MCF 10A (cell line): ENCODE results near the gene DHRS2. TPM values are rescaled to one million over a fixed set of nuclear protein-coding genes. Genes with fewer than 3 reads are reported as not detected.
A peak's percentile ranks its signal among the peaks of the same experiment; 100 is the strongest.

Experiments
- BruUV-seq: library from RNA; stranded (reverse); fragments of 400-500 nt; replicated peaks from 2 replicates; lab custom pipeline; 2021; lab: Mats Ljungman, UMichigan
- CTCF ChIA-PET: fragments of 300-600 bp; sonication (Branson Sonifier 250); formaldehyde crosslinking; extraction: SDS; loops from one replicate; lab custom pipeline; 2021; ENCODE audit warnings: antibody characterized with exemption, inconsistent platforms; lab: Yijun Ruan, JAX
- POLR2A ChIA-PET: fragments of 300-600, 350-650 bp; sonication (Branson Sonifier 250); formaldehyde crosslinking; extraction: SDS; loops from one replicate; lab custom pipeline; 2020; ENCODE audit warnings: antibody characterized with exemption, inconsistent platforms; lab: Yijun Ruan, JAX
- DNase-seq: peaks from one replicate; pipeline ENCODE4 v3.0.0-alpha.2; 2018; ENCODE audit not compliant: unreplicated experiment
- H3K27ac Mint-ChIP-seq: one replicate; pipeline ENCODE4 v1.8.0; 2022; ENCODE audit warnings: mild to moderate bottlenecking, low read depth, mixed read lengths; ENCODE audit not compliant: unreplicated experiment
- H3K27me3 Mint-ChIP-seq: one replicate; pipeline ENCODE4 v1.8.0; 2022; ENCODE audit warnings: mixed read lengths; ENCODE audit not compliant: insufficient read depth, unreplicated experiment
- H3K36me3 Mint-ChIP-seq: one replicate; pipeline ENCODE4 v1.8.0; 2022; ENCODE audit warnings: mild to moderate bottlenecking, moderate library complexity, mixed read lengths; ENCODE audit not compliant: insufficient read depth, unreplicated experiment
- H3K4me1 Mint-ChIP-seq: one replicate; pipeline ENCODE4 v1.8.0; 2022; ENCODE audit warnings: mixed read lengths; ENCODE audit not compliant: insufficient read depth, unreplicated experiment
- H3K4me3 Mint-ChIP-seq: one replicate; pipeline ENCODE4 v1.8.0; 2022; ENCODE audit warnings: mild to moderate bottlenecking, moderate library complexity, mixed read lengths; ENCODE audit not compliant: unreplicated experiment
- H3K9me3 Mint-ChIP-seq: one replicate; pipeline ENCODE4 v1.8.0; 2022; ENCODE audit warnings: mixed read lengths; ENCODE audit not compliant: unreplicated experiment
- CTCF ChIP-seq: fragments of 200-600 bp; IDR thresholded peaks from one replicate; pipeline ENCODE4 v1.8.0; 2022; ENCODE audit warnings: antibody characterized with exemption, mild to moderate bottlenecking; ENCODE audit not compliant: unreplicated experiment
- intact Hi-C: fragments of 100-400 bp; cut with micrococcal nuclease; formaldehyde crosslinking; loops from 2 replicates; pipeline ENCODE4 v1.14.1; 2022
- total RNA-seq: library from RNA; stranded (reverse); gene quantifications from 2 replicates; pipeline ENCODE4 v1.2.3, GENCODE V29; 2022

DHRS2 gene
- total RNA-seq, 1 experiment from 2014 or later, result 1.1 TPM

- no peak overlapping the region for H3K4me3 Mint-ChIP-seq
- intact Hi-C loops, result loop anchor here (5.0 kb wide), 1 partner anchor 283 kb away; the partner anchor contains the start of gene DHRS4
- peaks cover 9% of the 10 kb centered on the region for H3K9me3 Mint-ChIP-seq
- no TSS peak for BruUV-seq
- DNase-seq, result no peak
- ChIA-PET POLR2A (interaction anchor here (1.2 kb wide), 1 partner anchor 243 kb away, joined by 4 read pairs; no protein-coding TSS in a partner anchor), CTCF (interaction anchor here (1.1 to 5.4 kb wide), 4 partner anchors 19 to 262 kb away, joined by 5 to 89 read pairs (median 36); no protein-coding TSS in a partner anchor)
- no peaks in the 10 kb centered on the region for H3K36me3 Mint-ChIP-seq
- peaks cover 15% of the 10 kb centered on the region for H3K4me1 Mint-ChIP-seq
- H3K27me3 Mint-ChIP-seq, result peaks cover 17% of the 10 kb centered on the region
- peak overlapping the region; percentile 89 for H3K27ac Mint-ChIP-seq
- no peak for TF ChIP-seq CTCF
Measured at GRCh38 chr14:23669441-23669840, 33.3 kb downstream of the DHRS2 start.

DNA sequence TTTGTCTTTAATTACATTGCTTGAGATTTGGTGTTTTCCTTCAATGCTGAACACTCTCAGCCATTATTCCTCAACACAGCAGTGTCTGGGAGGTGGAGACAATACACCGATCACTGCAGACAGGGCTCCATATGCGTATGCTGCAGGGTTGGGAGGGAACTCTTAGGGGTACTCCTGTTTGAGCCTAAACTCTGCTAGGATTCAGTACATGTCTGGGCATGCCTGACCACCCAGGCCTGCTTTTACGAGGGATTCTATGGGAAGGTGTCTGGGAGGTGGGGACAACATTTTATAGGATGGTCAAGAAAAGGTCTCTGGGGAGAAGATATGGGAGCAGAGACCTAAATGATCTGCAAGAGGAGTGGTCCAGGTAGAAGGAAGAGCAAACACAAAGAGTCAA lies 34.3 kb downstream of the DHRS2 start:
- POLR2A ChIA-PET, result no interaction called here
- BruUV-seq, result no TSS peak
- Mint-ChIP-seq H3K36me3 (no peaks in the 10 kb centered on the region), H3K27me3 (peaks cover 18% of the 10 kb centered on the region), H3K4me1 (peaks cover 15% of the 10 kb centered on the region), H3K9me3 (peaks cover 9% of the 10 kb centered on the region), H3K27ac (peak overlapping the region; percentile 89), H3K4me3 (no peak overlapping the region)
- intact Hi-C loops, result no loop called here
- CTCF ChIA-PET, result no interaction called here
- no peak for TF ChIP-seq CTCF
- no peak for DNase-seq

- Mint-ChIP-seq H3K9me3 (peaks cover 9% of the 10 kb centered on the region), H3K27ac (no peak overlapping the region), H3K4me1 (peaks cover 15% of the 10 kb centered on the region), H3K36me3 (no peaks in the 10 kb centered on the region), H3K4me3 (no peak overlapping the region), H3K27me3 (peaks cover 28% of the 10 kb centered on the region)
- no peak for DNase-seq
- ChIA-PET POLR2A (no interaction called here), CTCF (interaction anchor here (0.8 to 1.5 kb wide), 6 partner anchors 9 to 238 kb away, joined by 3 to 4 read pairs (median 3); no protein-coding TSS in a partner anchor)
- TF ChIP-seq CTCF, result no peak
- BruUV-seq, result no TSS peak
- intact Hi-C loops, result no loop called here
Measured at GRCh38 chr14:23672200-23672599, 36.0 kb downstream of the DHRS2 start.

DNA sequence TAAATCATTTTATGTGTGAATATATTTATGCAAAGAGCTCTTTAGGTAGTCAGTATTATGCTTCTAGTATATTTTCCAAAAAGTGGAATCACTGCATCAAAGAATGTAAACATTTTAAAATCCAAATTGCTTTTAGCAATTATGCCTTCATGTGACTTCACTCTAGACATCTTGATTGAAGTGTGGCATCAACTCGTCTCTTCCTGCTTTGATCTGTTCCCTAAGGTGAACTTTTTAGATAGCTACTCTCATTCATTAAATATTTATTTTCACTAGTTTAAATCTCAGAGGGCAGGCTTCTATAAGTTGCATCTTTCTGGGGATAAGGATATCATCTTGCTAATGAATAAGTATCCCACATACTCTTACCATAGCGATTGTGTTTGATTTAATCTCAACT lies 39.2 kb downstream of the DHRS2 start:
- BruUV-seq, result no TSS peak
- H3K9me3 Mint-ChIP-seq, result peaks cover 7% of the 10 kb centered on the region
- no peaks in the 10 kb centered on the region for H3K36me3 Mint-ChIP-seq
- POLR2A ChIA-PET, result no interaction called here
- TF ChIP-seq CTCF, result no peak
- H3K27me3 Mint-ChIP-seq, result peaks cover 36% of the 10 kb centered on the region
- intact Hi-C loops, result no loop called here
- H3K4me3 Mint-ChIP-seq, result no peak overlapping the region
- peaks cover 6% of the 10 kb centered on the region for H3K4me1 Mint-ChIP-seq
- DNase-seq, result no peak
- CTCF ChIA-PET, result interaction anchor here (0.6 to 2.1 kb wide), 5 partner anchors 10 to 234 kb away, joined by 3 to 9 read pairs (median 4); no protein-coding TSS in a partner anchor
- H3K27ac Mint-ChIP-seq, result no peak overlapping the region
